Liver (tissue), 3 donors: ENCODE data around the gene CZIB.

Experiments used
- EGR1 ChIP-seq, 2 donors: IDR thresholded peaks; 2 replicates each; pipeline ENCODE4 v1.6.1; 2016 to 2018; ENCODE audit warnings: antibody characterized with exemption in 2 of 2, low read depth in 2 of 2
- FOXA1 ChIP-seq: IDR thresholded peaks from 2 replicates; pipeline ENCODE4 v1.6.1; 2016; ENCODE audit warnings: antibody characterized with exemption
- GABPA ChIP-seq, 2 donors: IDR thresholded peaks in 1 of 2; conservative IDR thresholded peaks in 1 of 2; 2 replicates each; pipeline ENCODE4 v1.6.1; 2016; ENCODE audit warnings: antibody characterized with exemption in 2 of 2, mild to moderate bottlenecking in 1 of 2, moderate library complexity in 1 of 2
- HNF4A ChIP-seq, 2 donors: conservative IDR thresholded peaks; 2 replicates each; pipeline ENCODE4 v1.6.1; 2016; ENCODE audit warnings: antibody characterized with exemption in 2 of 2, mild to moderate bottlenecking in 2 of 2
- RAD21 ChIP-seq, 2 donors: IDR thresholded peaks; 2 replicates each; pipeline ENCODE4 v1.6.1; 2016; ENCODE audit warnings: antibody characterized with exemption in 2 of 2, mild to moderate bottlenecking in 2 of 2
- RXRA ChIP-seq, 2 donors: IDR thresholded peaks; 2 replicates each; pipeline ENCODE4 v1.6.1; 2017 to 2018; ENCODE audit warnings: antibody characterized with exemption in 2 of 2, mild to moderate bottlenecking in 1 of 2
- SP1 ChIP-seq: IDR thresholded peaks from 2 replicates; pipeline ENCODE4 v1.6.1; 2018; ENCODE audit warnings: antibody characterized with exemption, mild to moderate bottlenecking
- TAF1 ChIP-seq: conservative IDR thresholded peaks from 2 replicates; pipeline ENCODE4 v1.6.1; 2016; ENCODE audit warnings: antibody characterized with exemption, mild to moderate bottlenecking
- YY1 ChIP-seq: IDR thresholded peaks from 2 replicates; pipeline ENCODE4 v1.6.1; 2016; ENCODE audit warnings: antibody characterized with exemption, mild to moderate bottlenecking
- TF ChIP-seq, protein P1 (sequence below): fragments of 150-350 bp; IDR thresholded peaks from 2 replicates; pipeline ENCODE4 v1.5.1; 2017; ENCODE audit warnings: improper control_type of control experiment, low read depth, low read length; ENCODE audit not compliant: missing input control
- TF ChIP-seq, protein P2 (sequence below): IDR thresholded peaks from 2 replicates; pipeline ENCODE4 v1.6.1; 2016; ENCODE audit warnings: antibody characterized with exemption
- TF ChIP-seq, protein P3 (sequence below): IDR thresholded peaks from 2 replicates; pipeline ENCODE4 v1.6.1; 2016; ENCODE audit warnings: antibody characterized with exemption, mild to moderate bottlenecking
- TF ChIP-seq, protein P4 (sequence below): IDR thresholded peaks from 2 replicates; pipeline ENCODE4 v1.6.1; 2016; ENCODE audit warnings: antibody characterized with exemption
- TF ChIP-seq, protein P5 (sequence below): IDR thresholded peaks from 2 replicates; pipeline ENCODE4 v1.6.1; 2016; ENCODE audit warnings: antibody characterized with exemption
- donor health status: healthy.
- donor health status: healthy.

DNA sequence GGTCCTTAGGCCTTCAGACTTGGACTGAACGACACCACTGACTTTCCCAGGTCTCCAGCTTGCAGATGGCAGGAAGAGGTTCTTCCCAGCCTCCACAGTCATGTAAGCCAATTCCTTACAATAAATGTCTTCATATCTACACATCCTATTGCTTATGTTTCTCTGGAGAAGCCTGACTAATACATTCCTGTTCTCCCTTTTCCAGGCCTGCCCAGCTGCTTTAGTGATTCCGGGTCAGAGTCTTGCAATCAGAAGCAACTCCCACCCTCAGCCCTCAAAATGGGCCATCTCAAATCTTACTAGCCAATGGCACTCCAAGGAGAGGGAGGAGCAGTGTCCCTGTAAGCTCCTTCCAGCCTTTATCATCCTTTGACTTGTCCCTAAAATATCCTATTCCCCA is 40.2 kb downstream of the CZIB start:
- TF ChIP-seq, protein P1, sequence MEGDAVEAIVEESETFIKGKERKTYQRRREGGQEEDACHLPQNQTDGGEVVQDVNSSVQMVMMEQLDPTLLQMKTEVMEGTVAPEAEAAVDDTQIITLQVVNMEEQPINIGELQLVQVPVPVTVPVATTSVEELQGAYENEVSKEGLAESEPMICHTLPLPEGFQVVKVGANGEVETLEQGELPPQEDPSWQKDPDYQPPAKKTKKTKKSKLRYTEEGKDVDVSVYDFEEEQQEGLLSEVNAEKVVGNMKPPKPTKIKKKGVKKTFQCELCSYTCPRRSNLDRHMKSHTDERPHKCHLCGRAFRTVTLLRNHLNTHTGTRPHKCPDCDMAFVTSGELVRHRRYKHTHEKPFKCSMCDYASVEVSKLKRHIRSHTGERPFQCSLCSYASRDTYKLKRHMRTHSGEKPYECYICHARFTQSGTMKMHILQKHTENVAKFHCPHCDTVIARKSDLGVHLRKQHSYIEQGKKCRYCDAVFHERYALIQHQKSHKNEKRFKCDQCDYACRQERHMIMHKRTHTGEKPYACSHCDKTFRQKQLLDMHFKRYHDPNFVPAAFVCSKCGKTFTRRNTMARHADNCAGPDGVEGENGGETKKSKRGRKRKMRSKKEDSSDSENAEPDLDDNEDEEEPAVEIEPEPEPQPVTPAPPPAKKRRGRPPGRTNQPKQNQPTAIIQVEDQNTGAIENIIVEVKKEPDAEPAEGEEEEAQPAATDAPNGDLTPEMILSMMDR: no peak
- TF ChIP-seq TAF1 (no peak), RAD21 (IDR thresholded peaks at IDR 0.05) (no peak), YY1 (no peak), FOXA1 (no peak), SP1 (no peak), GABPA (IDR thresholded peaks at IDR 0.05 in 1 of 2, conservative IDR thresholded peaks at IDR 0.05 in 1 of 2) (no peak), HNF4A (conservative IDR thresholded peaks at IDR 0.05) (no peak), EGR1 (IDR thresholded peaks at IDR 0.05; ENCODE audit: low read depth in 2 of 2) (no peak), RXRA (IDR thresholded peaks at IDR 0.05) (no peak)
- TF ChIP-seq, protein P2, sequence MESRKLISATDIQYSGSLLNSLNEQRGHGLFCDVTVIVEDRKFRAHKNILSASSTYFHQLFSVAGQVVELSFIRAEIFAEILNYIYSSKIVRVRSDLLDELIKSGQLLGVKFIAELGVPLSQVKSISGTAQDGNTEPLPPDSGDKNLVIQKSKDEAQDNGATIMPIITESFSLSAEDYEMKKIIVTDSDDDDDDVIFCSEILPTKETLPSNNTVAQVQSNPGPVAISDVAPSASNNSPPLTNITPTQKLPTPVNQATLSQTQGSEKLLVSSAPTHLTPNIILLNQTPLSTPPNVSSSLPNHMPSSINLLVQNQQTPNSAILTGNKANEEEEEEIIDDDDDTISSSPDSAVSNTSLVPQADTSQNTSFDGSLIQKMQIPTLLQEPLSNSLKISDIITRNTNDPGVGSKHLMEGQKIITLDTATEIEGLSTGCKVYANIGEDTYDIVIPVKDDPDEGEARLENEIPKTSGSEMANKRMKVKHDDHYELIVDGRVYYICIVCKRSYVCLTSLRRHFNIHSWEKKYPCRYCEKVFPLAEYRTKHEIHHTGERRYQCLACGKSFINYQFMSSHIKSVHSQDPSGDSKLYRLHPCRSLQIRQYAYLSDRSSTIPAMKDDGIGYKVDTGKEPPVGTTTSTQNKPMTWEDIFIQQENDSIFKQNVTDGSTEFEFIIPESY: no peak
- TF ChIP-seq, protein P3, sequence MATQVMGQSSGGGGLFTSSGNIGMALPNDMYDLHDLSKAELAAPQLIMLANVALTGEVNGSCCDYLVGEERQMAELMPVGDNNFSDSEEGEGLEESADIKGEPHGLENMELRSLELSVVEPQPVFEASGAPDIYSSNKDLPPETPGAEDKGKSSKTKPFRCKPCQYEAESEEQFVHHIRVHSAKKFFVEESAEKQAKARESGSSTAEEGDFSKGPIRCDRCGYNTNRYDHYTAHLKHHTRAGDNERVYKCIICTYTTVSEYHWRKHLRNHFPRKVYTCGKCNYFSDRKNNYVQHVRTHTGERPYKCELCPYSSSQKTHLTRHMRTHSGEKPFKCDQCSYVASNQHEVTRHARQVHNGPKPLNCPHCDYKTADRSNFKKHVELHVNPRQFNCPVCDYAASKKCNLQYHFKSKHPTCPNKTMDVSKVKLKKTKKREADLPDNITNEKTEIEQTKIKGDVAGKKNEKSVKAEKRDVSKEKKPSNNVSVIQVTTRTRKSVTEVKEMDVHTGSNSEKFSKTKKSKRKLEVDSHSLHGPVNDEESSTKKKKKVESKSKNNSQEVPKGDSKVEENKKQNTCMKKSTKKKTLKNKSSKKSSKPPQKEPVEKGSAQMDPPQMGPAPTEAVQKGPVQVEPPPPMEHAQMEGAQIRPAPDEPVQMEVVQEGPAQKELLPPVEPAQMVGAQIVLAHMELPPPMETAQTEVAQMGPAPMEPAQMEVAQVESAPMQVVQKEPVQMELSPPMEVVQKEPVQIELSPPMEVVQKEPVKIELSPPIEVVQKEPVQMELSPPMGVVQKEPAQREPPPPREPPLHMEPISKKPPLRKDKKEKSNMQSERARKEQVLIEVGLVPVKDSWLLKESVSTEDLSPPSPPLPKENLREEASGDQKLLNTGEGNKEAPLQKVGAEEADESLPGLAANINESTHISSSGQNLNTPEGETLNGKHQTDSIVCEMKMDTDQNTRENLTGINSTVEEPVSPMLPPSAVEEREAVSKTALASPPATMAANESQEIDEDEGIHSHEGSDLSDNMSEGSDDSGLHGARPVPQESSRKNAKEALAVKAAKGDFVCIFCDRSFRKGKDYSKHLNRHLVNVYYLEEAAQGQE: no peak
- TF ChIP-seq, protein P4, sequence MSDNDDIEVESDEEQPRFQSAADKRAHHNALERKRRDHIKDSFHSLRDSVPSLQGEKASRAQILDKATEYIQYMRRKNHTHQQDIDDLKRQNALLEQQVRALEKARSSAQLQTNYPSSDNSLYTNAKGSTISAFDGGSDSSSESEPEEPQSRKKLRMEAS: no peak
- TF ChIP-seq, protein P5, sequence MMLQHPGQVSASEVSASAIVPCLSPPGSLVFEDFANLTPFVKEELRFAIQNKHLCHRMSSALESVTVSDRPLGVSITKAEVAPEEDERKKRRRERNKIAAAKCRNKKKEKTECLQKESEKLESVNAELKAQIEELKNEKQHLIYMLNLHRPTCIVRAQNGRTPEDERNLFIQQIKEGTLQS: no peak
